ENCODE results near the gene RBM34. TPM values are rescaled to one million over a fixed set of nuclear protein-coding genes. Genes with fewer than 3 reads are reported as not detected.
"Not testable (repeated sequence)": the region's sequence is repeated elsewhere in the genome, so short reads cannot be mapped to it uniquely, and the experiment has no call there.

The RBM34 gene
- total RNA-seq: 100 to 1,000 TPM; 127 to 128 TPM

GRCh38 chr1:235160957-235161684 lies at the start of gene RBM34:
RBM34 (minus strand) TSS chr1:235161250; CDS start chr1:235161226, 24 bp downstream.
- Mint-ChIP-seq H3K4me3 (peak within 1 kb of the TSS; percentile 83 to 88), H3K9me3 (peaks cover 2% of the 10 kb centered on the region in 2 donors)
- ATAC-seq (replicated peaks in 1 of 2): peak; percentile 92 to 93

GRCh38 chr1:235207209-235207565 lies 46.1 kb upstream of the RBM34 start:
- ATAC-seq (replicated peaks in 1 of 2): peak; percentile 85
- H3K4me3 Mint-ChIP-seq: peak overlapping the region; percentile 48 to 69
- DNase-seq: peak; percentile 48 to 64
- H3K27me3 Mint-ChIP-seq (ENCODE audit: low read depth): no peaks in the 10 kb centered on the region
- peaks cover 0 to 3% of the 10 kb centered on the region in 2 donors for H3K36me3 Mint-ChIP-seq (ENCODE audit: insufficient read depth in 2 of 2)
- no peaks in the 10 kb centered on the region for H3K9me3 Mint-ChIP-seq
- H3K27ac Mint-ChIP-seq: peak overlapping the region; percentile 85
- H3K4me1 Mint-ChIP-seq (ENCODE audit: low read depth): peaks cover 21% of the 10 kb centered on the region

More at GRCh38 chr1:235160957-235161684, at the start of gene RBM34:
- peaks cover 6 to 9% of the 10 kb centered on the region in 2 donors for H3K36me3 Mint-ChIP-seq (ENCODE audit: insufficient read depth in 2 of 2)
- no peaks in the 10 kb centered on the region for H3K27me3 Mint-ChIP-seq (ENCODE audit: low read depth)
- H3K27ac Mint-ChIP-seq: peak within 1 kb of the TSS; percentile 92
- H3K4me1 Mint-ChIP-seq (ENCODE audit: low read depth): peaks cover 23% of the 10 kb centered on the region
- peak; percentile 95 to 96 for DNase-seq

GRCh38 chr1:235206533-235207208 lies 45.6 kb upstream of the RBM34 start:
- Mint-ChIP-seq H3K4me3 (peak overlapping the region; percentile 48 to 69), H3K27me3 (ENCODE audit: low read depth) (no peaks in the 10 kb centered on the region), H3K4me1 (ENCODE audit: low read depth) (peaks cover 21% of the 10 kb centered on the region), H3K36me3 (ENCODE audit: insufficient read depth in 2 of 2) (peaks cover 0 to 3% of the 10 kb centered on the region in 2 donors), H3K9me3 (no peaks in the 10 kb centered on the region), H3K27ac (peak overlapping the region; percentile 85)
- ATAC-seq (replicated peaks in 1 of 2): peak; percentile 97 to 98
- DNase-seq: peak; percentile 23 to 28

GRCh38 chr1:235205687-235206086 lies 44.6 kb upstream of the RBM34 start:
- Mint-ChIP-seq H3K9me3 (no peaks in the 10 kb centered on the region), H3K36me3 (ENCODE audit: insufficient read depth in 2 of 2) (peaks cover 0 to 3% of the 10 kb centered on the region in 2 donors), H3K4me3 (peak overlapping the region in 1 of 2 donors; percentile 54), H3K27ac (peak overlapping the region; percentile 76), H3K27me3 (ENCODE audit: low read depth) (no peaks in the 10 kb centered on the region), H3K4me1 (ENCODE audit: low read depth) (peaks cover 21% of the 10 kb centered on the region)
- ATAC-seq (replicated peaks in 1 of 2) (no peak), DNase-seq (no peak)

GRCh38 chr1:235203428-235203827 lies 42.4 kb upstream of the RBM34 start:
- ATAC-seq (replicated peaks in 1 of 2): no peak
- H3K27ac Mint-ChIP-seq: no peak overlapping the region
- peaks cover 3 to 6% of the 10 kb centered on the region in 2 donors for H3K36me3 Mint-ChIP-seq (ENCODE audit: insufficient read depth in 2 of 2)
- no peaks in the 10 kb centered on the region for H3K27me3 Mint-ChIP-seq (ENCODE audit: low read depth)
- no peaks in the 10 kb centered on the region for H3K9me3 Mint-ChIP-seq
- DNase-seq: no peak
- no peak overlapping the region for H3K4me3 Mint-ChIP-seq
- peaks cover 21% of the 10 kb centered on the region for H3K4me1 Mint-ChIP-seq (ENCODE audit: low read depth)

- H3K4me1 Mint-ChIP-seq (ENCODE audit: low read depth): peaks cover 14% of the 10 kb centered on the region
- not testable (repeated sequence) for H3K27ac Mint-ChIP-seq; DNase-seq; H3K9me3 Mint-ChIP-seq; H3K27me3 Mint-ChIP-seq (ENCODE audit: low read depth); H3K36me3 Mint-ChIP-seq (ENCODE audit: insufficient read depth in 2 of 2); ATAC-seq (replicated peaks in 1 of 2); H3K4me3 Mint-ChIP-seq
These were observed 41.4 kb upstream of the RBM34 start for GRCh38 chr1:235202447-235202846.

GRCh38 chr1:235199441-235199840 lies 38.4 kb upstream of the RBM34 start:
- no peaks in the 10 kb centered on the region for H3K27me3 Mint-ChIP-seq (ENCODE audit: low read depth)
- peak overlapping the region; percentile 2 for H3K27ac Mint-ChIP-seq
- ATAC-seq (replicated peaks in 1 of 2) (no peak), DNase-seq (no peak)
- peaks cover 0 to 10% of the 10 kb centered on the region in 2 donors for H3K36me3 Mint-ChIP-seq (ENCODE audit: insufficient read depth in 2 of 2)
- H3K4me3 Mint-ChIP-seq: no peak overlapping the region
- H3K9me3 Mint-ChIP-seq: no peaks in the 10 kb centered on the region
- no peaks in the 10 kb centered on the region for H3K4me1 Mint-ChIP-seq (ENCODE audit: low read depth)

- H3K36me3 Mint-ChIP-seq (ENCODE audit: insufficient read depth in 2 of 2): peaks cover 3 to 40% of the 10 kb centered on the region in 2 donors
- ATAC-seq (replicated peaks in 1 of 2) (no peak), DNase-seq (no peak)
- no peak overlapping the region for H3K27ac Mint-ChIP-seq
- H3K4me3 Mint-ChIP-seq: no peak overlapping the region
- no peaks in the 10 kb centered on the region for H3K27me3 Mint-ChIP-seq (ENCODE audit: low read depth)
- no peaks in the 10 kb centered on the region for H3K4me1 Mint-ChIP-seq (ENCODE audit: low read depth)
- no peaks in the 10 kb centered on the region for H3K9me3 Mint-ChIP-seq
These were observed 29.4 kb upstream of the RBM34 start for GRCh38 chr1:235190431-235190830.

- Mint-ChIP-seq H3K9me3 (no peaks in the 10 kb centered on the region), H3K4me1 (ENCODE audit: low read depth) (peaks cover 7% of the 10 kb centered on the region), H3K4me3 (no peak overlapping the region), H3K27me3 (ENCODE audit: low read depth) (no peaks in the 10 kb centered on the region), H3K27ac (peak overlapping the region; percentile 65), H3K36me3 (ENCODE audit: insufficient read depth in 2 of 2) (peaks cover 7 to 24% of the 10 kb centered on the region in 2 donors)
- ATAC-seq (replicated peaks in 1 of 2): no peak
- DNase-seq: no peak
These were observed 26.3 kb upstream of the RBM34 start for GRCh38 chr1:235187316-235187715.

- ATAC-seq (replicated peaks in 1 of 2) (peak; percentile 53 to 71), DNase-seq (no peak)
- H3K4me3 Mint-ChIP-seq: no peak overlapping the region
- H3K36me3 Mint-ChIP-seq (ENCODE audit: insufficient read depth in 2 of 2): peaks cover 8 to 17% of the 10 kb centered on the region in 2 donors
- H3K9me3 Mint-ChIP-seq: no peaks in the 10 kb centered on the region
- H3K27me3 Mint-ChIP-seq (ENCODE audit: low read depth): no peaks in the 10 kb centered on the region
- H3K27ac Mint-ChIP-seq: peak overlapping the region; percentile 47
- peaks cover 7% of the 10 kb centered on the region for H3K4me1 Mint-ChIP-seq (ENCODE audit: low read depth)
These were observed 20.7 kb upstream of the RBM34 start for GRCh38 chr1:235181561-235182245.

- H3K36me3 Mint-ChIP-seq (ENCODE audit: insufficient read depth in 2 of 2): peaks cover 8 to 14% of the 10 kb centered on the region in 2 donors
- no peak overlapping the region for H3K4me3 Mint-ChIP-seq
- ATAC-seq (replicated peaks in 1 of 2) (no peak), DNase-seq (no peak)
- H3K4me1 Mint-ChIP-seq (ENCODE audit: low read depth): peaks cover 7% of the 10 kb centered on the region
- no peak overlapping the region for H3K27ac Mint-ChIP-seq
- H3K9me3 Mint-ChIP-seq: no peaks in the 10 kb centered on the region
- no peaks in the 10 kb centered on the region for H3K27me3 Mint-ChIP-seq (ENCODE audit: low read depth)
These were observed 19.9 kb upstream of the RBM34 start for GRCh38 chr1:235180916-235181460.

- peak overlapping the region; percentile 28 for H3K27ac Mint-ChIP-seq
- H3K4me3 Mint-ChIP-seq: no peak overlapping the region
- H3K9me3 Mint-ChIP-seq: no peaks in the 10 kb centered on the region
- ATAC-seq (replicated peaks in 1 of 2) (no peak), DNase-seq (no peak)
- no peaks in the 10 kb centered on the region for H3K4me1 Mint-ChIP-seq (ENCODE audit: low read depth)
- no peaks in the 10 kb centered on the region for H3K27me3 Mint-ChIP-seq (ENCODE audit: low read depth)
- H3K36me3 Mint-ChIP-seq (ENCODE audit: insufficient read depth in 2 of 2): peaks cover 1 to 42% of the 10 kb centered on the region in 2 donors
These were observed 15.4 kb upstream of the RBM34 start for GRCh38 chr1:235176486-235176885.

GRCh38 chr1:235169986-235170385 lies 8.9 kb upstream of the RBM34 start:
- Mint-ChIP-seq H3K9me3 (no peaks in the 10 kb centered on the region), H3K27ac (no peak overlapping the region), H3K36me3 (ENCODE audit: insufficient read depth in 2 of 2) (peaks cover 1 to 39% of the 10 kb centered on the region in 2 donors)

More at GRCh38 chr1:235169986-235170385, 8.9 kb upstream of the RBM34 start:
- ATAC-seq (replicated peaks in 1 of 2) (no peak), DNase-seq (no peak)
- H3K4me3 Mint-ChIP-seq: no peak overlapping the region
- no peaks in the 10 kb centered on the region for H3K27me3 Mint-ChIP-seq (ENCODE audit: low read depth)
- H3K4me1 Mint-ChIP-seq (ENCODE audit: low read depth): no peaks in the 10 kb centered on the region

Measured in activated T-cell treated with anti-CD3 and anti-CD28 coated beads, Interleukin-2, amount 50 U/mL, for 72 hours (primary cell).